22Rv1 (cell line): ENCODE measurements around the gene SLC22A6.

Experiments used
- H3K27ac ChIP-seq: fragments of 450-650 bp; 2 replicates; pipeline ENCODE4 v1.5.1; 2017
- CTCF ChIP-seq: fragments of 450-650 bp; IDR thresholded peaks from 2 replicates; pipeline ENCODE4 v1.5.1; 2017; ENCODE audit warnings: mild to moderate bottlenecking
- ZFX ChIP-seq: fragments of 450-650 bp; IDR thresholded peaks from 2 replicates; pipeline ENCODE4 v1.6.1; 2017; ENCODE audit warnings: antibody characterized with exemption, borderline replicate concordance

SLC22A6 gene

GRCh38 chr11:62931499-62932278 is 53.1 kb downstream of the SLC22A6 start:
- no peak overlapping the region for H3K27ac ChIP-seq
- TF ChIP-seq CTCF (no peak), ZFX (no peak)

- TF ChIP-seq ZFX (no peak), CTCF (no peak)
- H3K27ac ChIP-seq, result no peak overlapping the region
These were observed 54.1 kb downstream of the SLC22A6 start for GRCh38 chr11:62930666-62931065.

GRCh38 chr11:62930157-62930556 is 54.6 kb downstream of the SLC22A6 start:
- TF ChIP-seq ZFX (no peak), CTCF (no peak)
- H3K27ac ChIP-seq, result no peak overlapping the region

GRCh38 chr11:62928011-62928410 is 56.8 kb downstream of the SLC22A6 start:
- no peak overlapping the region for H3K27ac ChIP-seq
- no peak for TF ChIP-seq ZFX
- no peak for TF ChIP-seq CTCF

- TF ChIP-seq ZFX (no peak), CTCF (no peak)
- no peak overlapping the region for H3K27ac ChIP-seq
These were observed 57.9 kb downstream of the SLC22A6 start for GRCh38 chr11:62926680-62927455.
